DMS 273 (cell line): ENCODE data around the gene NADK.
"Not testable (repeated sequence)": the region's sequence is repeated elsewhere in the genome, so short reads cannot be mapped to it uniquely, and the experiment has no call there.

Experiments used
- DNase-seq: peaks from one replicate; lab custom pipeline; 2025; ENCODE audit not compliant: unreplicated experiment; lab: John Stamatoyannopoulos, UW

The NADK gene

DNA sequence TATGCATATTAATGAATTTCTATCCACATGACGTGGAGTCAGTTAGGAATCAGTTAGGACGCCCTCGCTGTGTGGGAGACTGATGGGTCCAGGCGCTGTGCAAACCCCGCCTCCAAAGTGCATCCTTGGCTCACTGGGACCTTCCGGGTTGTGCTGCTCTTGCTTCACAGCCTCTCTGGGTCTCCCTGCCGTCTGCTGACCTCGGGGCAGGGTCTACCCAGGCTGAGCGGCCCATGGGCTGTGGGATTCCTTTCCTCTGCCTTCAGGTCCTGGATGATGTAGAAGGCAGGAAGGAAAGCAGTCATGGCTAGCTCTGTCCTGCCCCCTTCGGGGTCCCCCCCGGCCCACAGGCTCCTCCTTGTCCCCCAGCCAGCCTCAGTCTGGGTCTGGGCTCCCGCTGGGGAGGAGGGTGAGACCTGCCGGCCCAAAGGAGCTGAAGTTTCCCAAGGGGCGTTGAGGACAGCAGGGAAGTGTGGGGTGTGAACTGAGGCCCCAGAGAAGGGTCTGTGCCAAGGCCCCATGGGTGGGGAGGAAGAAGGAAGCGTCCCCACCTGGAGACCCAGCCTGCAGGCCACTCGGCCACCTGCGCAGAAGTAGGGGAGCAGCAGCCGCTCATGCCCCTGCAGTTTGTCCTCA, 29.5 kb downstream of the NADK start:
- no peak for DNase-seq

DNA sequence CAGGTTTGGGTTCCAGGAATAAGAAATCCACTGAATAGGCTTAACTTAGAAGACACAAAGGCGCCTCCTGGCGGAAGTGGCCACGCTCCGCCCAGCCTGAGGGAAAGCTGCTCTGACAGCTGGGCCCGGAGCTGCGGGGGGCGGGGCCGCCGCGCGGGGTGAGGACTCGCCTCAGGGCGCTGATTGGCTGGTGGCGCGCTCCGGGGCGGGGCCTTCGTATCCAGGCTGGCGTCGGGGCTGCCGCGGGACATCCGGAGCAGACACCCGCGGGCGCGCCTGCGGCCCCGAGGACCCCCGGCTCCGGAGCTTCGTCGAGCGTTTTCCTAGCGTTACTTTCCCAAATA, 31.7 kb downstream of the NADK start:
- DNase-seq: not testable (repeated sequence)

DNA sequence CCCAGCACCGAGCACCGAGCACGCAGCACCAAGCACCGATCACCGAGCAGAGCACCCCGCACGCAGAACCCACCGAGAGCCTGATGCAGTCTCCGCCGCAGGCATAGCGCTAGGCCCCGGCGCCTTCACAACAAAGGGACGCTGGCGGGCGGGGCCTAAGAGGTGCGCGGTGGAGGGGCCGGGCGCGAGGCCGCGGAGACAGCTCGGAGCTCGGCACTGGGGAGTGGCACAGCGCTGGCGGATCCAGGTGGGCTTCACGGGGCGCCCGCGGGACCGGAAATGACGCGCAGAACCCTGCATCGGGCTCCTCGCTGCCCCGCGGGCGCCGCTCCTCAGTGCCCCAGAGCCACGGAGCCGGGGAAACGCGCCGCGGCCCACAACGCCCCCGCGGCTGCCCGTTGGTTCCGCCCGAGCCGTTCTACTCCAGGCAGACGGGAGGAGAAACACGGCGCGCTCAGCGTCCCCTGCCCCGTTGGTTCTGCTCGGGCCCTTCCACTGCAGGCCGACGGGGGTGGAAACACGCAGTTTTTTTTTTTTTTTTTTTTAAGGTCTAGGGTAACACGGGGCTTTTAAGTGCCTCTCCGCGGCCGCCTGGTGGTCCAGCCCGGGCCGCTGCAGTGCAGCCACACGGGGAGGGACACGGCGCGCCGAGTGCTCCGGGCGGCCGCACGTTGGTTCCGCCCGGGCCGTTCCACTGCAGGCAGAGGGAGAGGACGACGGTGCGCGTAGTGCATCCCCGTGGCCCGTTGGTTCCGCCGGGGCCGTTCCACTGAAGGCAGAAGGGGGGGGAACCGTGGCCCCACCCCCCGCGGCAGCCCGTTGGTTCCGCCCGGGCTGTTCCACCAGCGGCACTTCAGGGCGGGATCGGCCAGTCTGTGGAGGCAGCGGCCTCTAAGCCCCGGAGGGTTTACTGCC, 32.4 kb downstream of the NADK start:
- peak; percentile 66 for DNase-seq

DNA sequence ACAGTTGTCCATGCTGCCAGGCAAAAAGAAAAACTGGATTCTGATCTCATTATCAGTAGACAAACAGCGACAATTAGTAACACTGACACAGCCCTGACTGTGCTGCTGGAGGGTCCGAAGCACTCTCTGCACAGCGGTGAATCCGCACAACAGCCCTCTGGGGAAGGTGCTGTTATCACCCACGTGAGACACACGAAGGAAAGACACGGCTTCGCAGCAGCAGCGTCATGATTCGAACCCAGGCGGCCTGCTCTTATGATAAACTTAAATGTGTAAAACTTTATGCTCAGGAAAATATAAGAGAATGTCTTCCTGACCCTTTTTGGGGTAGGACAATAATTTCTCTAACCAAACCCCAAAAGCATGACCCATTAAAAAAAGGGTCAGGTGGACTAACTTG, 35.7 kb downstream of the NADK start:
- not testable (repeated sequence) for DNase-seq

DNA sequence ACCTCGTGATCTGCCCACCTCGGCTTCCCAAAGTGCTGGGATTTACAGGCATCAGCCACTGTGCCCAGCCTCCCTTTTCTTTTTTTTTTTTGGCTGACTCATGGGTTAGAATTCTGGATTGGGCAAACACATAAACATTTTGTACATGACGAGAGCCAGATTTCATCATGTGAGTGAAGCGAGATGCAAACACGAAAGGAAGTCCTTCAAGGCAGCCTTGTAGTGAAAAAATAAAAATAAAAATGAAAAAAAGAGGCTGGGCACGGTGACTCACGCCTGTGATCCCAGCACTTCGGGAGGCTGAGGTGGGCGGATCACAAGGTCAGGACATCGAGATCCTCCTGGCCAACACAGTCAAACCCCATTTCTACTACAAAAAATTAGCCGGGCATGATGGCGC, 37.3 kb downstream of the NADK start:
- DNase-seq: not testable (repeated sequence)

DNA sequence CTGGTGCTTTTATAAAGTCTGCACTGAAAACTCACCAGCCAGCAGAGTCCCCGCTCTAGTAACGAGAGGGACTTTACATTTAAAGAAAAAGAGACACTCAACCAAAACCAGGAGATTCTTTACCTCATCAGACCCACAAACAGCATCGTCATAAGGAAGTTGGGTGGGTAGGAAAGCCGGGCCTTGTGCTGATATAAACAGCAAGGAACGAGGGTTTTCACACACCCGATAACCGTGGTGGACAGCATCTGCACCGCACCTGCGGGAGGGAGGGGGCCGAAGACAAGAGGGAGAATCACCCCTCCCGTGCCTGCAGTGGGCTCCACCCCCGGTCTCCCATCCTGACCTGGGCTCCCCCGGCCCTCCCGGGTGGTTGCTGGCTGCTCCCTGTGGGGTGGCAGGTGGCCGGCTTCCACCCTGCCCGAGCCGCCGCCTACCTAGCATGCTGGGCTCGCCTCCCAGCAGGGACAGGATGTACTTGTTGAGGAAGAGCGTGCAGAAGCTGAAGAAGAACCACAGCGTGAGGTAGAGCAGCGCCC, 39.4 kb downstream of the NADK start:
- DNase-seq: not testable (repeated sequence)

DNA sequence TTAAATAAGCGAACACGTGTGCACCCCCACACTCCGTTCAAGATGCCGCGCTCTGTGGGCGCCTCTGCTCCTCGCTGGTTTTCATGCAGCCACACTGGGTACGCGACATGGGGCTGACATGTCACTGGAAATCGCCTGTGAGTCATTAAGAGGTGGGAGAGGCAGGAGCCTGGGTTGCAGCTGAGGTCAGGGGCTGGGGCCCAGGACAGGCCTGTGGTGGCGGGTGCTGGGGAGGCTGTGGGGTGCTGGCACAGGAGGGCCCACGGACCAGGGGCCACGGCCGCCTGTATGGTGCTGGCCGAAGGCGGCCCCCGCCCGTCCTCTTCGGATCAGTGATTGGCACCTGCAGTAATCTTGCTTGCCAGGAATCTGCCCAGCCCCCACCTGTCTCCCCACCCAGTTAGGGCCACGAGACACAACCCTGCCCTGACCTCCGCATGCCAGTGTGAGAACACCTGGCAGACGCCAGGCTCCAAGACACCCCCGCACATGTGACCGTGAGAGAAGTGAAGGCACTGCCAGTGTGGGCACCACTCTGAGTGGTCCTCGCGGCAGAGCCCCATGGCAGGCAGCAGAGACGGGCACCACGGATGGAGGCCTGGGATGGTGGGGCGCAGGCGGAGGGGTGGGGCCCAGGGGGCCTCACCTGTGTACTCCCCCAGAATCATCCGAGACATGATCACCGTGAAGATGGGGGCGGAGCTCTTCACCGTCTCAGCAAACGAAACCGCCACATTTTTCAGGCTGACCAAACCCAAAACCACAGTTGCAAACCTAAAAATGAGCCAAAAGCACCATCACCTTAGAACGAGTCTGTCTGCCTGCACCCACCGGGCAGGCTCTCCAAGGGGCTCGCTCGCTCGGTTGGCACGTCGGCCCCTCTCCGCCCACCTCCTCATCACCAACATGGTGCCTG, 40.3 kb downstream of the NADK start:
- DNase-seq: not testable (repeated sequence)

DNA sequence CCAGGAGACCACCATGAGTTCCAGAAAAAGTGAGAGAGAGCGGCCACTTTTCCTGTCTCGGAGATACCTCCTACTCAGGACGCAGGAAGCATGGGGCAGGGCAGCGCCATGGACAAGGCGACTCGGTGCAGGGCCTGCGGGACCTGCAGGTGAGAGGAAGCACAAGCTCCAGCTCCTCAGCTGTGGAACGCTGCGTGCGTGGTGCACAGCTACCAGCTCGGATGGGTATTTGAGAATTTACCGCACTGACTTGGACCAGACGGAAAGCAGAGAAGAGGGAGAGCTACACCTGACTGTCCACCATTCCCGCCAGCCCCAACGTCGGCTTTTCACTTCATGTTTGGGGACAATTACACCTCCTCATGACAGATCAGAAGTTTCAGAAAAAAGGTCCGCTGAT, 45.9 kb downstream of the NADK start:
- DNase-seq: no peak

DNA sequence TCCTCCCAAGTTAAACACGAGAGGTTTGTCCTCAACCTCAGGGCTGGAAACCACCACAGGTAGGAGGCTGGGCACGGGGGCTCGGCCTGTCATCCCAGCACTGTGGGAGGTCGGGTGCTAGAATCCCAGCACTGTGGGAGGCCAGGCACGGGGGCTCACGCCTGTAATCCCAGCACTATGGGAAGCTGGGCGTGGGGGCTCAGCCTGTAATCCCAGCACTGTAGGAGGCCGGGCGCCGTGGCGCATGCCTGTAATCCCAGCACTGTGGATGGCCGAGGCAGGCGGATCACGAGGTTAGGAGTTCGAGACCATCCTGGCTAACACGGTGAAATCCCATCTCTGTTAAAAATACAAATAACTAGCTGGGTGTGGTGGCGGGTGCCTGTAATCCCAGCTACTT, 47.4 kb downstream of the NADK start:
- no peak for DNase-seq

DNA sequence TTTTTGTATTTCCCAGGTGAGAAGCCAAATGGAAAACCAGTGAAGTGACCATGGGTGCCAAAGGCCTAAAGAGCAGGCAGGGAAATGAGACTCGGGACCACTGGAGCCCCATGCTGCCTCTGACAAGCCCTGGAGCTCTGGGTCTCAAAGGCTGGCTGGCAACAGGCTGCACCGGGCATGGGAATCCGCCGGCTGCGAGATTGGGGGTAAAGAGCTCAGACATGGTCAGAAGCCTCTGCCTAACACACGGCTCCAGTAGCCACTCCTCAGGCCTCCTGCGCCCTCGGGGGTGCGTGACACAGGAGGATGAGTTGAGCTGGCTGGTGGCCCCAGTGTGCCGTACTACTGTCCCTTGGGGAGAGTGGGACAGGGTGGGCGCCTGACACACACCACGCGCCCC, 48.0 kb downstream of the NADK start:
- not testable (repeated sequence) for DNase-seq

DNA sequence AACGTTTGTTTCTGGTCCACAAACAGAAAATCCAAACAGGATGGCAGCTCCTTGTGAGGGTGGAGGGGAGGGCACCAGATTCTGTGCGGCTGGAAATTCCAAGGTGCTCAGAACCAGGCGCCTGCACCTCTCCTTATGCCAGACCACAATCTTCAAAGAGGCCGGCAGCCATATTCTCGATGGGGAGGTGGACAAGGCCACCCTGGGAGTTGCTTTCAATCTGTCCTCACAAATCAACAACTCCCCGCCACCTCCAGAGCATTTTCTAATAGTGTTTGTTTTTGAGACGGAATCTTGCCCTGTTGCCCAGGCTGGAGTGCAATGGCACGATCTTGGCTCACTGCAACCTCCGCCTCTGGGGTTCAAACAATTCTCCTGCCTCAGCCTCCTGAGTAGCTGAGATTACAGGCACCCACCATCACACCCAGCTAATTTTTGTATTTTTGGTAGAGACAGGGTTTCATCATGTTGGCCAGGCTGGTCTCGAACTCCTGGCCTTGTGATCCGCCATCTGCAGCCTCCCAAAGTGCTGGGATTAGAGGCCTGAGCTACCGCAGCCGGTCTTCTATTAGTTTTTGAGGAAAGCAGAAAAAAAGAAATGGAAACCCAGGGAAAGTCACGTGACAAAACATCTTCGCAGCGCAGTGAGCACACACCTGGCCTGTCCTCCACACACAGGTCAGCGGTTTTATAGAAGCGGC, 49.0 kb downstream of the NADK start:
- not testable (repeated sequence) for DNase-seq

DNA sequence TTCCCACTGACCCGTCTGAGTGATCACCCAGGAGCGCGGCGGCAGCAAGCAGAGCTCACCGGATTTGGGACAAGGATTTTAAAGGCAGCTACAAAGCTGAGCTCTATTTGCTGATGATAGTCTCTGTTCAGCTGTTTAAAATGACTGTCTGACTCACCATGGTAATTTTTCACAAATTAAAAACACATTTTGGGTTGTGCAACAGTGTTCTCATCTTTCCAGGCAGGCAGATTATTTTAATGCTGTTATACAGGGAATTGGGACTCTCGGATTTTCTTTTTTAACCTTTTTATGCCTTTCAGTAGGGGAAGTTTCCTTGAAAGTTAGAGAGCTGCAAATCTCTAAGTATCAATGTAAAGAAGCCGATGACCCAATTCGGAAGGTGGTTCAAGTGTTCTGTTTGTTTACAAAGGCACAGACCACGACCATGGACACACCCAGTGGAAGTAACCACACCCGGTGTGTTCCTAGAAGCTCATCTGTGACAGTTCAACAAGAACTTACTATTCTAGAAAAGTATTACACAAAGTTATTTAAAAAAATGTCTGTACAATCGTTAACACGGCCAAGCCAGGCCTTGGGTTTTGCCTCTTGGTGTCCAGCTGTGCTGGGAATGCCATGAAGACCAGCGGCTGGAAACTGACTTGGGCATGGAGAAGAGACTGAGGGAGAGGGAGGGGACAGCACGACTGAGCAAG, 49.8 kb downstream of the NADK start:
- DNase-seq: not testable (repeated sequence)

DNA sequence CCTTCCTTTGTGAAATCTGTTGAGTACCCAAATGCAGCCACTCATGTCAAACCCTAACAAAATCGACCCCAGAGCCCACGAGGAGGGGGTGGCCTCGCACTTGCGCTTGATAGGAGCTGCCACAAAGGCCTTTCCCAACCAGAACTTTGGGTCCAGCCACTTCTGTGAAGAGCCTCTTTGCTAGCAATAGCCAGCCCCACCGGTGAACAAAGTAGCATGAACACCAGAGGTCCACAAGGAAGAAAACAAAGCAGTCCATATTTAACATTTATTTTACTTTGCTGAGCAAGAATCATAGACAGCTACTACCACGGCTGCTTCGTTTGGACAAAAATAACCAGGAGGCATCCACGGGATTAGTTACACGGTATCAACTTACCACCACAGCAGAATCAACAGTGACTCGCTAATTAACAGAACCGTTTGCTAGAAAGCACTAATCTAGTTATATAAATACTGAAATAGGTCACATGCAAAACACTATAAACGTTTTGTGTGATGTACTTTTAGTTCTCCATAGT, 51.1 kb downstream of the NADK start:
- not testable (repeated sequence) for DNase-seq

DNA sequence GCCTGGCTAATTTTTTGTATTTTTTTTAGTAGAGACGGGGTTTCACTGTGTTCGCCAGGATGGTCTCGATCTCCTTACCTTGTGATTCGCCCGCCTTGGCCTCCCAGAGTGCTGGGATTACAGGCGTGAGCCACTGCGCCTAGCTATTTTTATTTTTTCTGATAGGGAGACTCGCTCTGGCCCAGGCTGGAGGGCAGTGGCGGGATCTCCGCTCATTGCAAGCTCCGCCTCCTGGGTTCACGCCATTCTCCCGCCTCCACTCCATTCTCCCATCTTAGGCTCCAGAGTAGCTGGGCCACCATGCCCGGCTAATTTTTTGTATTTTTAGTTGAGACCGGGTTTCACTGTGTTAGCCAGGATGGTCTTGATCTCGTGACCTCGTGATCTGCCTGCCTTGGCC, 52.2 kb downstream of the NADK start:
- DNase-seq: not testable (repeated sequence)

DNA sequence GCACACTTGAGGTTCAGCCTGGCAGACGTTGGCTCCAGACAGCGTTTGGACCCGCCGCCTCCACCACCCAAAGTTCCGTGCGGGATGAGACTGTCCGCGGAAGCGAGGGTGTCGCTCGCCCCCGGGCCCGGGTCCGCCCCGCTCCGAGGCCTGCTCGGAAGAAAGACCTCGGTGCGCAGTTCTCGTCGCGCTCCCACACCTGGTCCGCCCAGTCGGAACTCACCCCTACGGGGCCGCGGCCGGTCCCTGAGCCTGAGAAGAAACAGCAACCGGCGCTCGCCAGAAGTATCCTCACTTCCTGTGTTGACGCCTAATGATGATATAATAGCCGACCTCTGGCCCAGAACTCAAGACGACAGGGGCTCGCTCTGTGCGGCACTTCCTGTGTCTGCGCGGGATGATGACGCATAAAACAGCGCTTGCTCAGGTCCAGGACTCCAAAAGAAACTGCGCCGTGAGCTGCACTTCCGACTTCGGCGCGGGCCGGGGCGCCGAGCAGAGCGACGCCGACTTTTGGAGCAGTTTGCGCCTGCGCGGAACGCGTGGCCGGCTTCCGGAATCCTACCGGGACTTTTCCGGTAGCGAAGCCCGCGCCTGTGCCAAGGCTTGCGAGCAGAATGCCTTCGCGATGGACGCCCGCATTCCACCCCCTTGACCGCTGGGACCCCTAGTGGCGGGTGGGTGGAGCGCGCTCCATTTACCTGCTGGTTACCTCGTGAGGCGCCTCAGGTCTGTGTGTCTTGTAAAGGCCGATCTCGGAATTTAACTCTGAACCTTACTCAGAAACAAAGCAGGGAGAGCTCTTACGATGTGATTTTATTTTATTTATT, 54.0 kb downstream of the NADK start, which contains the start of gene CDK11A:
CDK11A (minus strand) TSS at position 323 of the 830 bp plus-strand sequence. CDS start 1,539 bp downstream, outside the sequence.
- peak; percentile 100 for DNase-seq

DNA sequence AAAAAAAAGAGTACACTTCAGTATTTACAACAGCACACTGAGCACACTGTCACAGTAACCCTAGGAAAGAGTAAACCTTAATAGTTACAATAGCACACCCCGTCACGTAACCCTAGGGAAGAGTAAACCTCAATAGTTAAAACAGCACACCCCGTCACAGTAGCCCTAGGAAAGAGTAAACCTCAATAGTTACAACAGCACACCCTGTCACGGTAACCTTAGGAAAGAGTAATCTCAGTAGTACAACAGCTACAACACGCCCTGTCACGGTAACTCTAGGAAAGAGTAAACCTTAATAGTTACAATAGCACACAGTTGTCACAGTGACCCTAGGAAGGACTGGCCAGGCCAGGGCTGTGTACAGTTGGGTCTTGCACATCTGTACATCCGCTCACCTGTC, 57.1 kb downstream of the NADK start:
- no peak for DNase-seq

DNA sequence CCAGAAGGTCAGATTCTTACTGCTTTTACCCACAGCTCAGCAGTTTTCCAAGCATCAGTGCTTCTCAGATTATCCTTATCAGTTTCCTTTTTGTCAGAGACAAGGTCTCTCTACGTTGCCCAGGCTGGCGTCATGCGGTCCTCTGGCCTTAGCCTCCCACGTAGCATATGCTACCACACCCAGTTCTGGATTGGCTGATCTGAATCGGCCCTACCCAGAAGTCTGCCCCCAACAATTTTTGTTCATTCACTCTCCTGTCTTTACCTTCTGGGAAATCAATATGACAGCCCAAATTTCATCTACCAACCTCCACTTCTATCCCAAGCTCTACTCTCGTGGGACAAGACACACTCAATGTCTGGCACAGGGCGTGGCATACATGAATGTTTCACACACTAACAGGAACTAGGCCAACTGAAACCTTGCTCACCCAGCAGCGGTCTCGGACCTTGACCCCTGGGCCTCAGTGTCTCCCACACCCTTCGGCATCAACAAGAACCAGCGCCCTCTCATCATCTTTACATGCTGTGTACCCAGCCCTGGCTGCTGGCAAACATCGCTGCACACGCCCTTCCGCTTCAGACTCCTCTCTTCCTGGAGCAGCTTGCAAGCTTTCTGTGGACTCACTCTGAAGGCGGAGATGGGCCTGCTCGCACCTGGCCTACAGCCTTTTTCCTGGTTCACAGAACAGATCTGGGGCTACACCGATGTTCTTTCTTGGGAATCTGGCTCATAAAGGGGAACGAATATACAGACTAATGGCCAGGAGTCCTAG, 63.0 kb downstream of the NADK start:
- DNase-seq: not testable (repeated sequence)

DNA sequence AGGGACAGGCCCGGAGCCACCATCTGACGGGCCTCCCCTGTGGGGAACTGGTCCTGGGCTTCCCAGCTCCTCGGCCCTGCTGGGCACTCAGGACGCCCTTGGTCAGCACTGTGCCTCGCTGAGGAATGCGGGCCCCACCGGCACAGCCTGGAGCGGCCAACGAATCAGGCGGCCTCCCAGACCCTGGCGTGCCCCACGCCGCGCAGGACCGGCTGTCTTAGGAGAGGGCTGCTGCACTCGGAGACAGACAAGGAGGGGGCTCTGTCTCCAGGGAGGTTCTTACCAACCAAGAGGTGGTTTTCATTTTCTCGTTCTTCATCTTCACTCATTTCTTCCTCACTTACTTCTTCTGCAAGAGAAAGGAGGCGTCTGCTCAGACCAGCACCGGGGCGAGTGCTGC, 70.4 kb downstream of the NADK start:
- not testable (repeated sequence) for DNase-seq
